Measurements from ENCODE around the gene WNT9B.

Gene WNT9B

DNA sequence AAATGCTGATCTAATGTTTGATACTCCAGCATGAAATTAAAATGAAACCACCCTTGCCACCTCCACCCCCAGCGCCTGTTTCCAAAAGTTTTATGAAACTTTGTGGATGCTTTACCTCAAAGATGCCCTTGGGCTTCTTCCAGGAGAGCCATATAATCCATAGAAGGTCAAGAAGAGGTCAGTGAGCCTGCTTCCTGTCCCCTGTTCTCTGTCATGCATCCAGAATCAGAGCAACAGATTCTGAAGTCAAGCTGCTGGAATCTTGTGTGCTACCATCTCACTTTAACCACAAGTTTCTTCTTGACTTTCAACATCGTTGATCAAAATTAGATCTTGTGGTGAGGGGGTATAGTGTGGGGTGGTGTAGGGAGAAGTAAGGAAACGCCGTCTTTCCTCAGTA, 80.2 kb downstream of the WNT9B start:
- Histone ChIP-seq H3K9ac (ENCODE audit: low read depth, low read length, poor library complexity, severe bottlenecking) (no peak overlapping the region), H3K27me3 (ENCODE audit: insufficient read depth, low read length, poor library complexity, severe bottlenecking) (no peaks in the 10 kb centered on the region), H3K4me1 (ENCODE audit: insufficient read depth, low read length, poor library complexity, severe bottlenecking) (peaks cover 17% of the 10 kb centered on the region), H3K4me2 (ENCODE audit: low read depth, low read length, poor library complexity, severe bottlenecking) (no peak overlapping the region), H3K4me3 (ENCODE audit: low read length, poor library complexity, severe bottlenecking) (no peak overlapping the region), H4K20me1 (ENCODE audit: insufficient read depth, low read length, poor library complexity, severe bottlenecking) (peaks cover 20% of the 10 kb centered on the region), H3K36me3 (ENCODE audit: insufficient read depth, low read length) (peaks cover 71% of the 10 kb centered on the region), H3K79me2 (ENCODE audit: insufficient read depth, low read length) (peaks cover 28% of the 10 kb centered on the region), H3K9me3 (ENCODE audit: insufficient read depth, low read depth, low read length) (no peaks in the 10 kb centered on the region), H3F3A (ENCODE audit: low read depth) (no peaks in the 10 kb centered on the region), H3K9me2 (replicated peaks; ENCODE audit: low read depth, low read length) (no peaks in the 10 kb centered on the region), H2AFZ (ENCODE audit: low read length) (no peak overlapping the region)
- TF ChIP-seq, protein P1, sequence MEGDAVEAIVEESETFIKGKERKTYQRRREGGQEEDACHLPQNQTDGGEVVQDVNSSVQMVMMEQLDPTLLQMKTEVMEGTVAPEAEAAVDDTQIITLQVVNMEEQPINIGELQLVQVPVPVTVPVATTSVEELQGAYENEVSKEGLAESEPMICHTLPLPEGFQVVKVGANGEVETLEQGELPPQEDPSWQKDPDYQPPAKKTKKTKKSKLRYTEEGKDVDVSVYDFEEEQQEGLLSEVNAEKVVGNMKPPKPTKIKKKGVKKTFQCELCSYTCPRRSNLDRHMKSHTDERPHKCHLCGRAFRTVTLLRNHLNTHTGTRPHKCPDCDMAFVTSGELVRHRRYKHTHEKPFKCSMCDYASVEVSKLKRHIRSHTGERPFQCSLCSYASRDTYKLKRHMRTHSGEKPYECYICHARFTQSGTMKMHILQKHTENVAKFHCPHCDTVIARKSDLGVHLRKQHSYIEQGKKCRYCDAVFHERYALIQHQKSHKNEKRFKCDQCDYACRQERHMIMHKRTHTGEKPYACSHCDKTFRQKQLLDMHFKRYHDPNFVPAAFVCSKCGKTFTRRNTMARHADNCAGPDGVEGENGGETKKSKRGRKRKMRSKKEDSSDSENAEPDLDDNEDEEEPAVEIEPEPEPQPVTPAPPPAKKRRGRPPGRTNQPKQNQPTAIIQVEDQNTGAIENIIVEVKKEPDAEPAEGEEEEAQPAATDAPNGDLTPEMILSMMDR (conservative IDR thresholded peaks at IDR 0.05; ENCODE audit: low read length): no peak
- TF ChIP-seq EZH2phosphoT487 (IDR thresholded peaks at IDR 0.05; ENCODE audit: borderline replicate concordance): no peak

DNA sequence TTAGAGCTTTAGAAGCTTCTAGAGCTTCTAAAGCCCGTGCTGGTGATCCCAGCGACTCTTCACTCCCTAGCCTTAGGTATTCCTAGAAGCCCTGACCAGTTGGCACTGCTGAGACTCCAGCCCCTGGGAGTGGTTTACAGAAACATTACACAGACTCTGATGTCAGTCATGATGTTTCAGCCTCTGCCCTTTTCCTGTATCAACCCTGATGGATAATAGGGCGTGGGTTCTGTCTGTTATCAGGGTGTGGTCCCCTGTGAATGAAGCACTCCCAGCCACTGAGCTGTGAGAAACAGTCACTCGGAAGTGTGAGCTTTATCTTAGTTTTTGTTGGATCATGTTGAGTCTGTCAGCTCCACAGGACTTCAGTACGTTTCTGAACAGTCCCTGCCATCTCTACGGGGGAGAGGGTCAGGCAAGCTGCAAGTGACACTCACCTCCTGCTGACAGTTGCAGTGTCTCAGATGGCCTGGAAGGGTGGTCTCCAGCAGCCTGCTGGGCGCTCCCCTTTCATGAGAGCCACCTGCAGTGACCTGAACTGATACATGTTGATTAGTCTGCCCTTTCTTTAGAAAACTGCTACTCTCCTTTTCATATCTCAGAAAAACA, 84.4 kb downstream of the WNT9B start:
- Histone ChIP-seq H3F3A (ENCODE audit: low read depth) (no peaks in the 10 kb centered on the region), H3K4me2 (ENCODE audit: low read depth, low read length, poor library complexity, severe bottlenecking) (no peak overlapping the region), H3K27me3 (ENCODE audit: insufficient read depth, low read length, poor library complexity, severe bottlenecking) (no peaks in the 10 kb centered on the region), H3K9ac (ENCODE audit: low read depth, low read length, poor library complexity, severe bottlenecking) (no peak overlapping the region), H3K4me3 (ENCODE audit: low read length, poor library complexity, severe bottlenecking) (no peak overlapping the region), H3K9me3 (ENCODE audit: insufficient read depth, low read depth, low read length) (no peaks in the 10 kb centered on the region), H3K4me1 (ENCODE audit: insufficient read depth, low read length, poor library complexity, severe bottlenecking) (no peaks in the 10 kb centered on the region), H2AFZ (ENCODE audit: low read length) (no peak overlapping the region), H4K20me1 (ENCODE audit: insufficient read depth, low read length, poor library complexity, severe bottlenecking) (peaks cover 3% of the 10 kb centered on the region), H3K79me2 (ENCODE audit: insufficient read depth, low read length) (no peaks in the 10 kb centered on the region), H3K36me3 (ENCODE audit: insufficient read depth, low read length) (peaks cover 94% of the 10 kb centered on the region), H3K9me2 (replicated peaks; ENCODE audit: low read depth, low read length) (no peaks in the 10 kb centered on the region)
- TF ChIP-seq, protein P1 (conservative IDR thresholded peaks at IDR 0.05; ENCODE audit: low read length): no peak
- no peak for TF ChIP-seq EZH2phosphoT487 (IDR thresholded peaks at IDR 0.05; ENCODE audit: borderline replicate concordance)
